Stimulated activated CD8-positive, alpha-beta memory T cell treated with anti-CD3 and anti-CD28 coated beads, Interleukin-15, amount 100 ng/mL, for 48 hours (primary cell): ENCODE data around the gene ITPR1.
"Not testable (repeated sequence)": the region's sequence is repeated elsewhere in the genome, so short reads cannot be mapped to it uniquely, and the experiment has no call there.

Source experiments
- DNase-seq, 2 donors: peaks; one replicate each; pipeline ENCODE4 v3.0.0-alpha.2; 2020; ENCODE audit warnings: low read depth in 2 of 2

ITPR1 gene

DNA sequence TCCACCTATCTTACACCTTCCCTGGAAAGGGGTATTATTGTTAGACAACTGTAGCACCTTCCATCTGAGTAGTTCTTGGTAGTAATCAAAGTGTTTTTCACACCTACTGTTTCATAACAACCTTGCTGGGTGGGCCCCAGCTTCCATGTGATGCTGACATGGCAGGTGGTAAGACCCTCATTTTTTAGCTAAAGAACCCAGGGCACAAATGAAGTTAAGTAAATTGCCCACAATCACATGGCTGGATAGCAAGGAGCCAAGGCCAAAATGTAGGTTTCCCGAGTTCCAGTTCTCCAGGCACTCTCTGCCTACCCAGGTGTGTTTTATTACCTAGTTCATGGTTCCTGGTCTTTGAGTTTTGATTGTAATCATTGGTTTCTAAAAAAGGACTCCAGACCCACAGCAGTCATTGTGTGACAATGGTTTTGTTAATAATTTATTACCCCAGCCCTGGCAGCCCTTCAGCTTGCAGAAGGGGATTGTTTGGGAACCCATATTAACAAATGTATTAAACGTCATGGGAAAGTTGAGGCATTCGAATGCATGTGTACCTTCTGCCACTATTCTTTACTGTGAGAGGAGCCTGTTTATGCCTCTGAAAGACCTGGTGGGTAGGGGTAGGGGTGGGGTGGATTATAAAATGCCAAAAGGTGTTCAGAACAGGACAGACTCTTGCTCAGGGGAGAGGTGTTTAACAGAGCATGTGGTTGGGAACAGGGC is 263.9 kb downstream of the ITPR1 start:
- no peak for DNase-seq

DNA sequence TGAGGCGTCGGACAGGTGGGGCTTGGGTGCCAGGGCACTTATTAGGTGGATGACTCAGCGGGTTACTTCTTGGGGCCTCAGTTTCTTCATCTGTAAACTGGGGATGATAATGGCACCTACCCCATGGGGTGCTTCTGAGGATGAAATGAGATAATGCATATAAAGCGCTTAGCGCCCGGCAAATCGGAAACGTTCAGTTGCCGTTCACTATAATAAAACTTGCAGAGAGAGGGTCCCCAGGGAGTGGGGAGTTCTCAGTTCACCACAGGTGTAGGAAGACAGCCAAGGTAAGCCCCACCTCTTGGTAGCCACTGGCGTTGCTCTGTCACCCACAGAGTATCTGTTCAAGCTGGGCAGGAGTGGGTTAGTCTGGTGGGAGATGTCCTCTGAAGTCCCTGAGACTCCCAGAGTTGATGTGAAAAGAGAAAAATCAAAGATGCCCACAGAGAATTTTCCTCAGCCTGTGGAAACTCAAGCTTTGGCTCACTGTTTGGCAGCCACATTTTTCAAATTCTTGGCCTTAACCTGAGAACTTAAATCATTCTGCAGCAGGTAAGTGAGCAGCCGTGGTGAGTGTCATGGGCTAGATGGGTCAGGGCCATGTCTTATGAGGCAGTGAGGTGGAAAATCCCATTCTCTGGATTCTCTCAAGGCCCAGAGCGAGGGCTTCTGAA is 264.6 kb downstream of the ITPR1 start:
- DNase-seq: no peak

DNA sequence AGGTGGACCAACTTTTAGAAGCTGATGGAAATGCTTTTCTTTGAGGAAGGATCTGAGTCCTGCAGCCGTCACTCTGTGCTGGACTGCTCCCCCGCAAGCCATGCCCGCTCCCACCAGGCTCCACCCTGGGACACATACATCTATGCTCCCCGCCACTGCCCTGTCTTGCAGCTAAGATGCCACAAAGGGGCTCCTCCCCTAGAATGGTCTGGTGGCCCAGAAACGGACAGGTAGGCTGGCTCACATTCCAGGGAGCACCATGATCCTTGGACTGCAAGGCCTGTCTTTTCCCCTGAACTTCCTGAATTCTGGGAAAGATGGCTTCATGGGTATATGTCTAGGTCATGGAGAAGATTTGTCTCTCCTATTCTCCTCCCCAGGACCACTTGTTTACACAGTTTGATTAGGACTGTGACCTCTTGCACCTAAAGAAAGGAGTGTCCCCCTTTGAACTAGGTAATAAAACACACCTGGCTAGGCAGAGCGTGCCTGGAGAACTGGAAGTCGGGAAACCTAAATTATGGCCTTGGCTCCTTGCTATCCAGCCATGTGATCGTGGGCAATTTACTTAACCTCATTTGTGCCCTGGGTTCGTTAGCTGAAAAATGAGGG is 265.2 kb downstream of the ITPR1 start:
- DNase-seq: no peak

DNA sequence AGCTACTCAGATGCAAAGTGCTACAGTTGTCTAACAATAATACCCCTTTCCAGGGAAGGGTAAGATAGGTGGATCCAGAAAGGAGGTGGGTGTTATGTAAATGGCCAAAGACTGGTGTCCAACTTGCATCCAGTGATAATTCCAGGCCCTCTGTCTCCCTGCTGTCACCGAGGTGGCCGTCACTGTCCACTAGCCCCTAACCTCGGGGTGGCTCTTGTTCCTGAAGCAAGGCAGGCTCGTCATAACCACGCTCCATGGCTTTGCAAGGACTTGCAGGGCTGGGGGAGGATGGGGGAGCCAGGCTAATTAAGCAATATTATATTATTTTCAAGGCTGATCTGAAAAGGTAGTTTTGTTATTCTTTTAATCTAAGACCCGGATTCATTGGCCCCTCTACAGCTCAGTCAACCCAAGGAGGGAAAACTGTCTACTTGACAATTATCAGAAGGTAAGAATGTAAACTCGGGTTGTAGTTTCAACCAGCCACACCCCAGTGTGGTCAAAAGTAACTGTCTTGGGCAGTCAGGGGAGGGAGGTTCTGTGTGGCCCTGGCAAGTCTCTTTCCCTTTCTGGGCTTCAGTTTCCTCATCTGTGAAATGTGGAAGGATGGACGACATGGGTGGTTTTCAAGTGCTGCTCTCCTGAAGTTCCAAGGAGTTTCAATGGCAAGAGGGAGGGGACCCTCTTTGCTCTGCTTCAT is 266.0 kb downstream of the ITPR1 start:
- no peak for DNase-seq

DNA sequence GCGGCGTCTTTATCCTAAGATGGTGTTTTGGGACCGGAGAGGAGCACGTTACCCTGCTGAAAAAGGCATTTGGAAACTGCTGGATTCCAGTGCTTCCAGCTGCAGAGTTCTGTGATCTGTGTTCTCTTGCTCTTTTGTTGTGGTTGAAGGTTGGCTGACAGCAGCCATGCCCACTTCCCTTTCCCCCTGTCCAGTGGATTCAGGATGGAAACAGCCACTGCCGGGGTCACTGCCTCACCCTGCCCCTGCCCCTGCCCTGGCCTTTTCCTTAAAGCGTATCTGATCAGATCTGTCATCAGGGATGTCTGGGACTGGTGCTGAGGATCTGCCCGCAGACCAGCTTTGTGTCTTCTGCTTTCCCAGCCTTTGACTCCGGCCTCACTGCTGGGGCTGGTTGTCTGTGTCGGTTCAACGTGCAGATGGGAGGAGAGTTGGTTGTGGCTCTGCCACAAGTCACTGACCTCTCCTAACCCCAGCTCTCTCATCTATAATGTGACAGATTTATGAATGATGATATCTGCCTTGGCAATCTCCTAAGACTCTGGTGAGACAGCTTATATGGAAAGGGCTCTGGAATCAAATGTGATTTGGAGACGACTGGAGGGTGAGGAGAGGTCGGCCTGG is 266.7 kb downstream of the ITPR1 start:
- DNase-seq: no peak

DNA sequence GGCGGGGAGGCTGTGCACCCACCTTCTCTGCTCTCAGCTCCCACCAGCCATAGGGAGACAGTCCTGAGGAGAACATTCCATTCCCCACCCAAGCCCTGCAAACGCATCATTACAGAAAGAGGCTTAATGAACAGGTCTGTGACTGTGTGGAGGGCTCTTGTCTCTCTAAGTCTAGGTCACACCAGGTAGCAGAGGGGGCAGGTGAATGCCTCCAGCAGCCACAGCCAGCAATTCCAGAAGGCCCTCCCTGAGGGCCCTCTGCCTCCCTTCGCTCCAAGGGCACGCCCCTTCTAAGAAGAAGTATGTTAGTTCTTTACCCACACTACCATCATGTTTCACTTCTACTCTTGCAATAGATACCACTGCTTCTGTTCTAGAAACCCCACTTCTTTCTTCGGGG is 268.6 kb downstream of the ITPR1 start:
- no peak for DNase-seq

DNA sequence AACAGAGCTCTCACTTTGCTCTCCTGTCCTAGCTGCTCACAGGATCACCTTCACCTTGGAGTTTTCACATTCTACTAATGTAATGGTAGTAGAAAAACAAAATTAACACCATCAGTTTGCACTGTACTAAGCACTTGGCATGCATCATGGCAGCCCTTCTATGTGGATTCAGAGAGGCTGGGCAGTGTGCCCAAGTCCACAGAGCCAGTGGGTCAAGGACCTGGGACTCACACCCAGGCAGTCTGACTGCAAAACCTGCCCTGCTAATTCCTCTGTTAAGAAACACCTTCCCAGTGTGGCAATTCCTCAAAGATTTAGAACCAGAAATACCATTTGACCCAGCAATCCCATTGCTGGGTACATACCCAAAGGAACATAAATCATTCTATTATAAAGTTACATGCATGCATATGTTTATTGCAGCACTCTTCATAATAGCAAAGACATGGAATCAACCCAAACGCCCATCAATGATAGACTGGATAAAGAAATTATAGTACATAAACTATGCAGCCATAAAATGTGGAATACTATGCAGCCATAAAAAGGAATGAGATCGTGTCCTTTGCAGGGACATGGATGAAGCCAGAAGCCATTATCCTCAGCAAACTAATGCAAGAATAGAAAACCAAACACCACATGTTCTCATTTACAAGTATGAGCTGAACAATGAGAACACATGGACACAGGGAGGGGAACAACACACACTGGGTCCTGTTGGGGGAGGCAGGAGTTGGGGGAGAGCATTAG is 269.5 kb downstream of the ITPR1 start:
- not testable (repeated sequence) for DNase-seq

DNA sequence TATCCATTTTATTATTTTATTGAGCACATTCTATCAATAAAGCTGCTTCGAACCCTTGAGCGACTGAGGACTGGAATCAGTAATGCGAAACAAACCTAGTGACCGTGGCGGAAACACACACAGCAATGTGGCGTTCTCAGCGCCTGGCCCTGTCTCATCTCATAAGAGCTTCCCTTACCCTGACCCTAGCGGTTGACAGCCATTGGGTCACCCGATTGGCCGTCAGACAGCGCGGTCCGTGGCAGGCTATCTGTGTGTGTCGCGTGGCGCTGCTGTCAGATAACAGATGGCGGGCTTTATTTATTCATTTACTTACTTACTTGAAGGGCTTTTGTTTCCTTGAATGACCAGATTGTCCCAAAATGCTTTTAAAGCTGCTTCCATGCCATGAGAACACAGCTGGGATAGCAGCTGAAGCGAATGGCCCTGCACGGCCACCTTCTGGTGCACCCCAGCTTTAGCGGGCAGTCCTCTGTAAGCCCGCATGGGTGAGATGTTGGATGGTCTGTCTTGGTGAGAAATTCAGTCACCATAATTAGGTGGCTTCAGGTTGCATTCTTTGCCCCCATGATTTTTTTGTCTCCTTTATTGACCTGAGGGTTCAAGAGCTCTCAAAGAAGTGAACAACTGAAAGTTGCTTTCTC is 270.6 kb downstream of the ITPR1 start:
- no peak for DNase-seq

DNA sequence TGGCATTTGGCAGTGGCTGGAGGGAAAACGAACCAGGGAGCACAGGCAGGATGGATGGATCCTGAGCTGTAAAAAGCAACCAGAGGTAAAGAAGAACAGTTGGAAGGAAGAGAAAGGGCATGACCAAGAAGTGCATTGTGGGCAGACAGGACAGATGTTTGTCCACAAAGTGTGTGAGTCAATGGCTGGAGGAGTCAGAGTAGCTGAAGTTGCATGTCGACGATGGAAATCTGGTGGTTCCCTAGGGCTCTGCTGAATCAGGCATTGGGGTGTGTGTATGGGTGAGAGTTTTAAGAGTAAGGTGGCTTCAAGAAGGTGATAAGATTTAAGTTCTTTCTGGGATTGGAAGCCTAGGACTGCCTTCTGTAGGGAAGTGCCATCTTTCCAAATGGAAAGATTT is 272.1 kb downstream of the ITPR1 start:
- no peak for DNase-seq

DNA sequence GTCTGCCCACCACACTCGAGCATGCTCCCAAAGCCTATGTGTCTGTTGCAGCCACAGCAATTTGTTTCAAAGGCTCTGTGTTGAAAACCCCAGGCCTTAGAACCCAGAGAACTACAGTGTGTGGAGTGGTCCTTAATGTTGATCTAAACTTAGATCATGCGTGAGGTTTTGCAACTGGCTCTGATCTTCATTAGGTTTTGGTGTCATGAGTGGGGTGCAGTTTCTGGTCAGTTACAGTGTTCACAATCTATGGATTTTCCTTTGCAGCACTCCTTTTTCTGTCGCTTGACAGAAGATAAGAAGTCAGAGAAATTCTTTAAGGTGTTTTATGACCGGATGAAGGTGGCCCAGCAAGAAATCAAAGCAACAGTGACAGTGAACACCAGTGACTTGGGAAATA is 273.1 kb downstream of the ITPR1 start:
- DNase-seq: no peak

DNA sequence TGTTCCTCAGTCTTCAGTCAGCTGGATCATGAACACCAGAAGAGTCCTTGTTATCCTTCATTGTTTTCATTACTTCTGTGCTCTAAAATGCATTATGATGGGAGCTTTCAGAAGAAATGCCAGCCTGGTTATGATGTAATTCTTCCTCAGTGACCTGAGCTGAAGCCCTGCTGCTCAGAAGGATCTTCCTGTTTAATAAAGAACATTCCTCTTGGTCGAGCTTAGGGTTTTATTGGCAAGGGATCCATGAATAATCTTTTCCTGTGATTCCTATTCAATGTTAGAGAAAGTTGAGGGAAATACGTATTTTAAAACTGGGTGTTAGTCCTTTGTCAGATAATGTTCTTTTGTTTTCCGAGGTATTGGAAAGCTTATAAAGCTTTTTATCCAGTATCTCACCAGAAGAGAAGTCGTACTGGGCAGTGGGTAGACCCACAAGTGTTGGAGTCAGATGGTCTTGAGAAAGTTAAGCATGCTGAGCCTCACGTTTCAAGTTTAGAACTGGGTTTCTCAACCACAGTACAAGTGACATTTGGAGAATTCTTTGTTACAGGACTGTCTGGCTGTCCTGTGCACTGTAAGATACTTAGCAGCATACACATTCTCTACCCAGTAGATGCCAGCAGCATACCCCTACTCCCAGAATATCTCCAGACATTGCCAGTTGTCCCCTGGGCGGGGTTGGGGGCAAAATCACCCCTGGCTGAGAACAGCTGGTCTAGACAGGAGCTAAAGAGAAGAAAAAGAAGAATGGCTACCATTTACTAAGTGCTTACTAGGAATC is 273.8 kb downstream of the ITPR1 start:
- DNase-seq: no peak

DNA sequence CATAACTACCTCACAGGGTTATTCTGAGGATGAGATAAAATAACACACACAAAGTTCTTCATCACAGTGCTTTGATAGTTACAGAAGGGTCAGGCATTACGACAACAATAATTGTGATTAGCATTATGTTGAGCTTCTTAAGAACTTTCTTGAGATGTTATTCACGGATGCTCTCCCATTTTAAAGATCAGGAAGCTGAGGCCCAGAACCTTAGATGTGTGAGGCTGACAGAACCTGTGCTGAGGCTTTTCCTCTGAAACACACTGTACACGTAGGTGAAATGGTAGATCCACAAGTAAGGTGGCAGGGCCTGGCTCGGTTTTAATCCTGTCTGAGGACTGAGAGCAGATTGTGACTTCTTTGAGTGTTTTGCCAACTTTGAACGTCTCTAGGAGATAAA is 274.9 kb downstream of the ITPR1 start:
- no peak for DNase-seq

DNA sequence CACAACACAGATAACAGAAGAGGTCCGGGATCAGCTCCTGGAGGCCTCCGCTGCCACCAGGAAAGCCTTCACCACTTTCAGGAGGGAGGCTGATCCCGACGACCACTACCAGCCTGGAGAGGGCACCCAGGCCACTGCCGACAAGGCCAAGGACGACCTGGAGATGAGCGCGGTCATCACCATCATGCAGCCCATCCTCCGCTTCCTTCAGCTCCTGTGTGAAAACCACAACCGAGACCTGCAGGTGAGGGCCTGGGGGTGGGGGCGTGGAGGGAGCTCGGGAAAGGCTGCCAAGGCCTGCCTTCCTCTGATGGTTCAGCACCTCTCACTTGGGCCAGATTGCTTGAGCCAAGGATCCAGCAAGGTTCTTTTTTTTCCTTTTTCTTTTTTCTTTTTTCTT is 275.4 kb downstream of the ITPR1 start:
- no peak for DNase-seq

DNA sequence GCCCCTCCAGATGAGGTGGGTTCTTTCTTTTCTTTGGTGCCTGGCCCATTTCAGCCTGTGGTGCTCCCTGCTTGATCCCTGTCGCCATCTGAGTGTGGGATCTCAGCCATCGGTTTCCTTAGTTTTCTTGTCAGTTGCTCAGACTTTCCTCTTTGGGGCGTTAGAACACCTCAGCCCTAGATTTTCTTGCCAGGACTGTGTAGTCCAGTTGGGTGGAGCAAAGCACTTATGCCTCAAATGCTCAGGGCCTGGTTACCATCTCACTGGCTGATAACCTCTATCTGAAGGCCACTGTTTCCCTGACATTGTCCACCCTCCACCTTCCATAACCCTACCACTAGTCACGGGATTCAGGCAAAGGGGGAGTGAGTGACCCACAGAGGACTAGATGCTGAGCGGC is 277.4 kb downstream of the ITPR1 start:
- DNase-seq: no peak

DNA sequence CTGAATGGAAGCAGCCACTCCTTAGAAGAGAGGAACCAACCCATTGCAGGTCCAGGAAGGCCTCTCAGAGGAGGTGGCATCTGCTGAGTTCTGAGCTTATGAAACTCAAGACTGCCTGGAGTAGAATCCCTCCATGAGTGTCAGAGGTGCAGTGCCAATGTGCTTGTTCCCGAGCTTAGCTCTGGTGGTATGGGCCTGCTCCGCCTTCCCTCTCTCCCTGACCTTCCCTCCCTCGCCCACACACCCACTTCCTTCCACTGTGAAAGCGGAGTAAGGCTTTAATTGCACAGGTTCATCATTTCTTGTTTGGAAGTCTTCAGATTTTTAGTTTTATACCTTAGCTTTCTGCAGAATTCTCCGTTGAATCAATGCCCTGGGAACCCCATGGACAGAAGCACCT is 278.1 kb downstream of the ITPR1 start:
- no peak for DNase-seq

DNA sequence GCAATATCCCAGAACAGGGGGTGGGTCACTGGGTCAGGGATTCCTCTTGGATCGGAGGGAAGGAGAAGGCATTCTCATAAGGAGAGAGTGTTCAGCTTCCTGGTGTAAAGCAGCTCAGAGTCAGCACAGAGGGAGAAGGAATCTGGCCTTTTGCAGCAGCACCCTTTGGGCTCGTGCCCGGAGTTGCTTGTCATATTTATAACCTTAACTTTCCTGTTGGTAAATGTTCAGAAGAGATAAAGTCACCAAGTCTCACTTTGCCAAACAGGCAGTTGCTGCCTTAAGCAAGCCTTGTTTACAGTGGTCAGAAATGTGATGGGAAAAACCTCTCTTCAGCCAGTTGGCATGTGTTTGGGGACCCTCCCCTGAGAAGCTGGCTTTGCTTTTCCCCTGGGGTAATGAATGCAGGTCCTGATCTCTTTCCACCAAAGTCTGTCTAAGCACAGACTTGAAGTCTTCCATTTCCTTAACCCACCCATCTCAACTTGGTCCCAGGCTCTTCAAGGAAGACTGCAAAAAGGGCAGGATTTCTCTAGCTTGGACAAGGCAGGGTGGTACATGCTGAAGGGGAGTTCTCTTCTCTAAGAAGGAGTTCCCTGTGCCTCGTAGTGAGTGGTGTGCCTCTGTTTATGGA is 279.1 kb downstream of the ITPR1 start:
- no peak for DNase-seq

DNA sequence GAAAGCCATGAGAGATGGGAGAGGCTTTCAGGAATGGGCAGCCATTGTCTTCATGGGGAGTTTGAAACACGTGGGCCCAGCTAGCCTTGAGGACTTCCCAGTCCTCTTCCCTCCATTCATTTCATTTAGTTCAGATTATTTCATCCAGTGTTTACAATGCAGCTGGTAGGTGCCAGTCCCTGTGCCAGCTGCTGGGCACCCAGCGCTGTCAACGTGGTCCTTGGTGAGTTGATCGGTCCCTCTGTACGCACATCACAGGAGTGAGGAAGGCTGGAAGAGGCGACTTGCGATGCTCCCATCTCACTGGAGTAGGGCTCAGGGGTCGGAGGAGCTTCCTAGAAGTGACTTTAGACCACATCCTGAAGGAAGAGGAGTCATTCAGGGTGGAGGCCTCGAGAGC is 279.7 kb downstream of the ITPR1 start:
- DNase-seq: no peak

DNA sequence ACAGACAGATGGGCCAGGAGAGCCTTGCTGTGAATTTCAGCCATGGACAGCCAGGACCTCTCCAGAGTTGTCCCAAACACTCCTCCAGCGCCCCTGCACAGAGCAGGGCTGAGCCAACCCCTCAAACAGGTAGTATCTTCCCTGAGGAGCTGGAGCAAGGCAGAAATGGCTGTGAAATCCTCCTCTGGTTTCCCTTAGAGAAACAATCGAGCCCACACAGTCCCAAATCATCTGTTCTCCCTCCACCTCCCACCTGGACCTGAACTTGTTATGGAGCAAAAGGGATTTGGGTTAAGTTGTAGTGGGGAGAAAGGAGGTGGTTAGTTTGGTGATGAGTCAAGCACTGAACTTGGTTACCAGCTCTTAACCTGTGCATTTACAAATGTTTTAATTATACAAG is 280.4 kb downstream of the ITPR1 start:
- DNase-seq: no peak

DNA sequence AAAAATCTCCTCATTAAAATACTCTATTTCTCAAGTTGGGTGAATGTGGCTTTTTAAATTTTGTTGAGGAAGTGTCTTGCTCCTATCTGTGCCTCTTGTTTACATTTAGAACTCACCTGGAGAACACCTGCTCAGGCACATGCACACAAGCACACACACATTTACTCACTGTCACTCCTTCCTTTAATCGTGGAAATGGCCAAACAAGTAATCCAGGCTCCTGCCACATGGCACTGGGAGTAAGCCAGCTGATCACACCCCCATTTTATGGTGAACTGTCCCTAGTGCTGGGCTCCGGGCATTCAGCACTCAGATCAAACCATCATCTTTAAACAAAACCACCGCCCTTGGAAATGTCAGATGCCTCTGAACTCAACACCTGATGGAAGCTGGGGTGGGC is 281.4 kb downstream of the ITPR1 start:
- no peak for DNase-seq
